ENCODE data around the gene PRSS53. TPM values are rescaled to one million over a fixed set of nuclear protein-coding genes. Genes with fewer than 3 reads are reported as not detected.

Gene PRSS53
- total and polyA plus RNA-seq, 4 donors: 1.4 to 2.3 (median 1.9) TPM

- TF ChIP-seq CTCF (IDR thresholded peaks at IDR 0.05; ENCODE audit: control extremely low read depth, extremely low read depth): no peak
- 86 to 90% methylated on average over 8 of the region's 8 CpGs for WGBS, 2 donors
- no peak overlapping the region for H3K4me3 ChIP-seq
- H3K9ac ChIP-seq (ENCODE audit: insufficient read depth in 1 of 2, low read length in 2 of 2): no peak overlapping the region
- H3K36me3 ChIP-seq (ENCODE audit: control insufficient read depth in 4 of 4, insufficient read depth in 4 of 4, low read length in 4 of 4): peaks cover 5 to 35% (median 13%) of the 10 kb centered on the region in 4 donors
- H3K4me1 ChIP-seq (ENCODE audit: control insufficient read depth in 5 of 5, insufficient read depth in 5 of 5, low read length in 5 of 5): peaks cover 0 to 3% (median 0%) of the 10 kb centered on the region in 5 donors
- DNase-seq (no peak), ATAC-seq (ENCODE audit: insufficient read depth, low FRiP score) (no peak)
- no peak overlapping the region for H3K27ac ChIP-seq (ENCODE audit: low read depth in 1 of 2, low read length in 1 of 2)
- H3K27me3 ChIP-seq (ENCODE audit: control insufficient read depth in 3 of 3, insufficient read depth in 3 of 3, low read length in 2 of 3): no peaks in the 10 kb centered on the region
- H3K9me3 ChIP-seq (ENCODE audit: control insufficient read depth in 4 of 4, insufficient read depth in 3 of 4, low read length in 3 of 4): no peaks in the 10 kb centered on the region
Measured at GRCh38 chr16:31085411-31085810, 3.3 kb downstream of the PRSS53 start.

- ATAC-seq (ENCODE audit: insufficient read depth, low FRiP score): no peak
- peaks cover 5 to 42% (median 14%) of the 10 kb centered on the region in 4 donors for H3K36me3 ChIP-seq (ENCODE audit: control insufficient read depth in 4 of 4, insufficient read depth in 4 of 4, low read length in 4 of 4)
- no peak overlapping the region for H3K27ac ChIP-seq (ENCODE audit: low read depth in 1 of 2, low read length in 1 of 2)
Measured at GRCh38 chr16:31084584-31085302, 4.0 kb downstream of the PRSS53 start.

GRCh38 chr16:31083981-31084380 is 4.8 kb downstream of the PRSS53 start:
- TF ChIP-seq CTCF (IDR thresholded peaks at IDR 0.05; ENCODE audit: control extremely low read depth, extremely low read depth): no peak
- H3K4me1 ChIP-seq (ENCODE audit: control insufficient read depth in 5 of 5, insufficient read depth in 5 of 5, low read length in 5 of 5): peaks cover 0 to 3% (median 0%) of the 10 kb centered on the region in 5 donors
- DNase-seq: no peak
- peaks cover 5 to 46% (median 17%) of the 10 kb centered on the region in 4 donors for H3K36me3 ChIP-seq (ENCODE audit: control insufficient read depth in 4 of 4, insufficient read depth in 4 of 4, low read length in 4 of 4)
- no peak for ATAC-seq (ENCODE audit: insufficient read depth, low FRiP score)
- H3K27me3 ChIP-seq (ENCODE audit: control insufficient read depth in 3 of 3, insufficient read depth in 3 of 3, low read length in 2 of 3): no peaks in the 10 kb centered on the region
- no peak overlapping the region for H3K4me3 ChIP-seq
- H3K27ac ChIP-seq (ENCODE audit: low read depth in 1 of 2, low read length in 1 of 2): no peak overlapping the region
- H3K9ac ChIP-seq (ENCODE audit: insufficient read depth in 1 of 2, low read length in 2 of 2): no peak overlapping the region
- WGBS, 2 donors: 80 to 85% methylated on average over 13 of the region's 13 CpGs
- no peaks in the 10 kb centered on the region for H3K9me3 ChIP-seq (ENCODE audit: control insufficient read depth in 4 of 4, insufficient read depth in 3 of 4, low read length in 3 of 4)

More at GRCh38 chr16:31084584-31085302, 4.0 kb downstream of the PRSS53 start:
- TF ChIP-seq CTCF (IDR thresholded peaks at IDR 0.05; ENCODE audit: control extremely low read depth, extremely low read depth): no peak
- Histone ChIP-seq H3K9me3 (ENCODE audit: control insufficient read depth in 4 of 4, insufficient read depth in 3 of 4, low read length in 3 of 4) (no peaks in the 10 kb centered on the region), H3K4me3 (no peak overlapping the region), H3K9ac (ENCODE audit: insufficient read depth in 1 of 2, low read length in 2 of 2) (no peak overlapping the region), H3K27me3 (ENCODE audit: control insufficient read depth in 3 of 3, insufficient read depth in 3 of 3, low read length in 2 of 3) (no peaks in the 10 kb centered on the region), H3K4me1 (ENCODE audit: control insufficient read depth in 5 of 5, insufficient read depth in 5 of 5, low read length in 5 of 5) (peaks cover 0 to 3% (median 0%) of the 10 kb centered on the region in 5 donors)
- WGBS, 2 donors: 93% methylated on average over 16 of the region's 16 CpGs
- DNase-seq: no peak
